ENCODE results near the gene TTLL7. TPM values are rescaled to one million over a fixed set of nuclear protein-coding genes. Genes with fewer than 3 reads are reported as not detected.

TTLL7 gene
- total RNA-seq, 1 donor: 9.1 TPM

GRCh38 chr1:84006591-84006990 lies 7.7 kb upstream of the TTLL7 start:
- no peak for DNase-seq (ENCODE audit: low read depth)
- H3K4me3 ChIP-seq (ENCODE audit: low read depth, low read length): no peak overlapping the region
- TF ChIP-seq, protein P1, sequence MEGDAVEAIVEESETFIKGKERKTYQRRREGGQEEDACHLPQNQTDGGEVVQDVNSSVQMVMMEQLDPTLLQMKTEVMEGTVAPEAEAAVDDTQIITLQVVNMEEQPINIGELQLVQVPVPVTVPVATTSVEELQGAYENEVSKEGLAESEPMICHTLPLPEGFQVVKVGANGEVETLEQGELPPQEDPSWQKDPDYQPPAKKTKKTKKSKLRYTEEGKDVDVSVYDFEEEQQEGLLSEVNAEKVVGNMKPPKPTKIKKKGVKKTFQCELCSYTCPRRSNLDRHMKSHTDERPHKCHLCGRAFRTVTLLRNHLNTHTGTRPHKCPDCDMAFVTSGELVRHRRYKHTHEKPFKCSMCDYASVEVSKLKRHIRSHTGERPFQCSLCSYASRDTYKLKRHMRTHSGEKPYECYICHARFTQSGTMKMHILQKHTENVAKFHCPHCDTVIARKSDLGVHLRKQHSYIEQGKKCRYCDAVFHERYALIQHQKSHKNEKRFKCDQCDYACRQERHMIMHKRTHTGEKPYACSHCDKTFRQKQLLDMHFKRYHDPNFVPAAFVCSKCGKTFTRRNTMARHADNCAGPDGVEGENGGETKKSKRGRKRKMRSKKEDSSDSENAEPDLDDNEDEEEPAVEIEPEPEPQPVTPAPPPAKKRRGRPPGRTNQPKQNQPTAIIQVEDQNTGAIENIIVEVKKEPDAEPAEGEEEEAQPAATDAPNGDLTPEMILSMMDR (IDR thresholded peaks at IDR 0.05; ENCODE audit: insufficient read depth, low read depth, low read length): no peak

GRCh38 chr1:84001501-84001900 lies 2.6 kb upstream of the TTLL7 start:
- no peak for DNase-seq (ENCODE audit: low read depth)
- TF ChIP-seq, protein P1 (IDR thresholded peaks at IDR 0.05; ENCODE audit: insufficient read depth, low read depth, low read length): no peak
- no peak overlapping the region for H3K4me3 ChIP-seq (ENCODE audit: low read depth, low read length)

- no peak overlapping the region for H3K4me3 ChIP-seq (ENCODE audit: low read depth, low read length)
- DNase-seq (ENCODE audit: low read depth): peak; percentile 3
- TF ChIP-seq, protein P1 (IDR thresholded peaks at IDR 0.05; ENCODE audit: insufficient read depth, low read depth, low read length): no peak
Measured at GRCh38 chr1:84000954-84001495, 2.1 kb upstream of the TTLL7 start.

DNA sequence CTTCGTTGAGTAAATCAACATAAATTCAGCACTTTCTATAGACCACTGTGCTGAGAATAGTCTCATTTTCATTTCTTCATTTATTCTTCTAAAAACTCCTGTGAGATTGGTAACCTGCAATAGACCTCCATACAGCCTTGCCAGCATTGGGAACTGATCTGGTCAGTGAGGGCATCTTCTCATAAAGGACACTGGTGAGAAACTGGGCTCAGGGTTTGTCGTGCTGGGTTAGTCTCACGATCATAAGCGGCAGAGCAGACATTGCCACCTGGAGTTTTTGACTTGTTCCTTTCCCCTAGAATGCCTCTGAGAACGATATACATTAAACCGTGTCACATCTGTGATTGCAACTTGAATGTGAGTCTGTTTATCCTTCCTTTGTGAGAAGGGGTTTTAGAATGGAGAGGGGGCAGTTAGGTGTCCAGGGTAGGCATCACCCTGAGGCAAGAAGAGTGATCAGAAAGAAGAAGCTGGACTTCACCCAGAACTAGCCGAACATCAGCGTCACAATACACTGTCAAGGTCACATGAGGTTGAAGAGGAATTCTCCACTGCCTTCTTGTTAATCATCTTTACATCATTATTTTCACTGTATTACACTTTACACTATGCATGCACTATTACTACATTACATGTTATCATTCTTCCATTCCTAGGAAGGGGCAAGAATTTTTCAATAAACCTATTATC lies 1.4 kb upstream of the TTLL7 start:
- TF ChIP-seq, protein P1 (IDR thresholded peaks at IDR 0.05; ENCODE audit: insufficient read depth, low read depth, low read length): no peak
- no peak overlapping the region for H3K4me3 ChIP-seq (ENCODE audit: low read depth, low read length)
- DNase-seq (ENCODE audit: low read depth): no peak

GRCh38 chr1:83999316-83999819 lies 436 bp upstream of the TTLL7 start:
- TF ChIP-seq, protein P1 (IDR thresholded peaks at IDR 0.05; ENCODE audit: insufficient read depth, low read depth, low read length): no peak
- peak overlapping the region; percentile 74 for H3K4me3 ChIP-seq (ENCODE audit: low read depth, low read length)
- peak; percentile 66 for DNase-seq (ENCODE audit: low read depth)

GRCh38 chr1:83998205-83998497 lies 781 bp downstream of the TTLL7 start:
- H3K4me3 ChIP-seq (ENCODE audit: low read depth, low read length): peak overlapping the region; percentile 74
- no peak for DNase-seq (ENCODE audit: low read depth)
- TF ChIP-seq, protein P1 (IDR thresholded peaks at IDR 0.05; ENCODE audit: insufficient read depth, low read depth, low read length): no peak
